Measurements from ENCODE around the gene AGBL1. TPM values are rescaled to one million over a fixed set of nuclear protein-coding genes. Genes with fewer than 3 reads are reported as not detected.

AGBL1 gene
- total RNA-seq, 1 donor = not detected

GRCh38 chr15:86229936-86230335, 150.3 kb downstream of the AGBL1 start:
- no peak for DNase-seq (ENCODE audit: low read depth)
- H3K4me3 ChIP-seq (ENCODE audit: low read depth, low read length) = no peak overlapping the region
- TF ChIP-seq CTCF (IDR thresholded peaks at IDR 0.05; ENCODE audit: insufficient read depth, low read depth, low read length) = no peak

GRCh38 chr15:86231864-86232721, 152.4 kb downstream of the AGBL1 start:
- peak; percentile 9 for DNase-seq (ENCODE audit: low read depth)
- peak; percentile 41 for TF ChIP-seq CTCF (IDR thresholded peaks at IDR 0.05; ENCODE audit: insufficient read depth, low read depth, low read length)
- no peak overlapping the region for H3K4me3 ChIP-seq (ENCODE audit: low read depth, low read length)

GRCh38 chr15:86235667-86236066, 156.0 kb downstream of the AGBL1 start:
- TF ChIP-seq CTCF (IDR thresholded peaks at IDR 0.05; ENCODE audit: insufficient read depth, low read depth, low read length) = no peak
- no peak for DNase-seq (ENCODE audit: low read depth)
- H3K4me3 ChIP-seq (ENCODE audit: low read depth, low read length) = no peak overlapping the region

GRCh38 chr15:86236356-86237110, 156.9 kb downstream of the AGBL1 start:
- H3K4me3 ChIP-seq (ENCODE audit: low read depth, low read length) = no peak overlapping the region
- TF ChIP-seq CTCF (IDR thresholded peaks at IDR 0.05; ENCODE audit: insufficient read depth, low read depth, low read length) = no peak
- DNase-seq (ENCODE audit: low read depth) = no peak

GRCh38 chr15:86237111-86237500, 157.4 kb downstream of the AGBL1 start:
- no peak for TF ChIP-seq CTCF (IDR thresholded peaks at IDR 0.05; ENCODE audit: insufficient read depth, low read depth, low read length)
- no peak for DNase-seq (ENCODE audit: low read depth)

GRCh38 chr15:86247249-86247955, 167.7 kb downstream of the AGBL1 start:
- H3K4me3 ChIP-seq (ENCODE audit: low read depth, low read length) = no peak overlapping the region
- no peak for TF ChIP-seq CTCF (IDR thresholded peaks at IDR 0.05; ENCODE audit: insufficient read depth, low read depth, low read length)
- DNase-seq (ENCODE audit: low read depth) = no peak

More at GRCh38 chr15:86237111-86237500, 157.4 kb downstream of the AGBL1 start:
- no peak overlapping the region for H3K4me3 ChIP-seq (ENCODE audit: low read depth, low read length)
